Endometrium (tissue), 2 donors: ENCODE results near the gene PTP4A1.
"Not testable (repeated sequence)": the region's sequence is repeated elsewhere in the genome, so short reads cannot be mapped to it uniquely, and the experiment has no call there.

Experiments
- FAIRE-seq: peaks from 2 replicates; lab custom pipeline; 2012; peaks lifted over from hg19 to GRCh38; lab: Jason Lieb, UNC
- donor health status: control.
- donor health status: control.

PTP4A1 gene

GRCh38 chr6:63582579-63583231 lies 10.4 kb downstream of the PTP4A1 start:
- no peak for FAIRE-seq

GRCh38 chr6:63584125-63584514 lies 11.8 kb downstream of the PTP4A1 start:
- FAIRE-seq, result no peak

- FAIRE-seq, result no peak
These were observed 12.3 kb downstream of the PTP4A1 start for GRCh38 chr6:63584566-63584965.

- FAIRE-seq, result not testable (repeated sequence)
These were observed 13.4 kb downstream of the PTP4A1 start for GRCh38 chr6:63585652-63586051.

- FAIRE-seq, result no peak
These were observed 17.7 kb downstream of the PTP4A1 start for GRCh38 chr6:63589952-63590411.

- FAIRE-seq, result no peak
These were observed 20.6 kb downstream of the PTP4A1 start for GRCh38 chr6:63592886-63593285.

- peak; percentile 62 for FAIRE-seq
These were observed 25.1 kb downstream of the PTP4A1 start for GRCh38 chr6:63597141-63598048.

GRCh38 chr6:63598049-63599036 lies 26.1 kb downstream of the PTP4A1 start:
- FAIRE-seq, result no peak

GRCh38 chr6:63599243-63599642 lies 27.0 kb downstream of the PTP4A1 start:
- no peak for FAIRE-seq

GRCh38 chr6:63600136-63600535 lies 27.9 kb downstream of the PTP4A1 start:
- no peak for FAIRE-seq

- FAIRE-seq, result no peak
These were observed 37.0 kb downstream of the PTP4A1 start for GRCh38 chr6:63609231-63609630.

GRCh38 chr6:63610944-63611343 lies 38.7 kb downstream of the PTP4A1 start:
- no peak for FAIRE-seq

- FAIRE-seq, result no peak
These were observed 39.3 kb downstream of the PTP4A1 start for GRCh38 chr6:63611560-63611959.

GRCh38 chr6:63615590-63615989 lies 43.3 kb downstream of the PTP4A1 start:
- FAIRE-seq, result no peak
